ENCODE measurements around the gene SHROOM3. TPM values are rescaled to one million over a fixed set of nuclear protein-coding genes. Genes with fewer than 3 reads are reported as not detected.

The SHROOM3 gene
- total RNA-seq, 1 donor from 2014 or later: 42.7 TPM

- Mint-ChIP-seq H3K27me3 (ENCODE audit: low read depth) (no peaks in the 10 kb centered on the region), H3K4me1 (ENCODE audit: low read depth) (peaks cover 27% of the 10 kb centered on the region), H3K9me3 (ENCODE audit: low read depth) (no peaks in the 10 kb centered on the region), H3K4me3 (ENCODE audit: unreplicated experiment) (no peak overlapping the region), H3K36me3 (ENCODE audit: low read depth) (no peaks in the 10 kb centered on the region), H3K27ac (ENCODE audit: unreplicated experiment) (no peak overlapping the region)
- no peak for TF ChIP-seq CTCF (IDR thresholded peaks at IDR 0.05)
- no peak for DNase-seq (ENCODE audit: low spot score)
These were observed 96.6 kb downstream of the SHROOM3 start for GRCh38 chr4:76531597-76531996.

GRCh38 chr4:76532805-76533204 is 97.8 kb downstream of the SHROOM3 start:
- H3K4me3 Mint-ChIP-seq (ENCODE audit: unreplicated experiment): no peak overlapping the region
- no peak for TF ChIP-seq CTCF (IDR thresholded peaks at IDR 0.05)
- H3K27me3 Mint-ChIP-seq (ENCODE audit: low read depth): no peaks in the 10 kb centered on the region
- no peak overlapping the region for H3K27ac Mint-ChIP-seq (ENCODE audit: unreplicated experiment)
- DNase-seq (ENCODE audit: low spot score): no peak
- H3K36me3 Mint-ChIP-seq (ENCODE audit: low read depth): no peaks in the 10 kb centered on the region
- H3K9me3 Mint-ChIP-seq (ENCODE audit: low read depth): no peaks in the 10 kb centered on the region
- H3K4me1 Mint-ChIP-seq (ENCODE audit: low read depth): peaks cover 21% of the 10 kb centered on the region

- no peak overlapping the region for H3K27ac Mint-ChIP-seq (ENCODE audit: unreplicated experiment)
- TF ChIP-seq CTCF (IDR thresholded peaks at IDR 0.05): no peak
- H3K9me3 Mint-ChIP-seq (ENCODE audit: low read depth): no peaks in the 10 kb centered on the region
- peaks cover 21% of the 10 kb centered on the region for H3K4me1 Mint-ChIP-seq (ENCODE audit: low read depth)
- DNase-seq (ENCODE audit: low spot score): no peak
- H3K4me3 Mint-ChIP-seq (ENCODE audit: unreplicated experiment): no peak overlapping the region
- H3K36me3 Mint-ChIP-seq (ENCODE audit: low read depth): no peaks in the 10 kb centered on the region
- H3K27me3 Mint-ChIP-seq (ENCODE audit: low read depth): no peaks in the 10 kb centered on the region
These were observed 98.3 kb downstream of the SHROOM3 start for GRCh38 chr4:76533314-76533713.

- no peaks in the 10 kb centered on the region for H3K27me3 Mint-ChIP-seq (ENCODE audit: low read depth)
- H3K27ac Mint-ChIP-seq (ENCODE audit: unreplicated experiment): peak overlapping the region; percentile 50
- peaks cover 36% of the 10 kb centered on the region for H3K4me1 Mint-ChIP-seq (ENCODE audit: low read depth)
- TF ChIP-seq CTCF (IDR thresholded peaks at IDR 0.05): no peak
- DNase-seq (ENCODE audit: low spot score): no peak
- peak overlapping the region; percentile 13 for H3K4me3 Mint-ChIP-seq (ENCODE audit: unreplicated experiment)
- H3K9me3 Mint-ChIP-seq (ENCODE audit: low read depth): no peaks in the 10 kb centered on the region
- no peaks in the 10 kb centered on the region for H3K36me3 Mint-ChIP-seq (ENCODE audit: low read depth)
These were observed 100.8 kb downstream of the SHROOM3 start for GRCh38 chr4:76535603-76536372.

- no peak overlapping the region for H3K27ac Mint-ChIP-seq (ENCODE audit: unreplicated experiment)
- DNase-seq (ENCODE audit: low spot score): no peak
- no peaks in the 10 kb centered on the region for H3K27me3 Mint-ChIP-seq (ENCODE audit: low read depth)
- no peaks in the 10 kb centered on the region for H3K9me3 Mint-ChIP-seq (ENCODE audit: low read depth)
- TF ChIP-seq CTCF (IDR thresholded peaks at IDR 0.05): no peak
- H3K36me3 Mint-ChIP-seq (ENCODE audit: low read depth): no peaks in the 10 kb centered on the region
- H3K4me3 Mint-ChIP-seq (ENCODE audit: unreplicated experiment): no peak overlapping the region
- H3K4me1 Mint-ChIP-seq (ENCODE audit: low read depth): peaks cover 36% of the 10 kb centered on the region
These were observed 101.3 kb downstream of the SHROOM3 start for GRCh38 chr4:76536373-76536689.

Data from chondrocyte (in vitro differentiated cells).